HCT116 (cell line): ENCODE results near the gene ANO9. TPM values are rescaled to one million over a fixed set of nuclear protein-coding genes. Genes with fewer than 3 reads are reported as not detected.

Source experiments
- ATAC-seq: fragments of 200-7000 bp; cut with Tn5 transposase; 2 replicates; pipeline ENCODE4 v1.9.1; 2020; ENCODE audit warnings: mild to moderate bottlenecking, moderate library complexity
- BruUV-seq: library from RNA; stranded (reverse); fragments of 400-500 nt; replicated peaks from 2 replicates; lab custom pipeline; 2021; lab: Mats Ljungman, UMichigan
- CTCF ChIA-PET: fragments of 300-600 bp; sonication (Branson Sonifier 250); formaldehyde crosslinking; loops from one replicate; lab custom pipeline; 2021; ENCODE audit warnings: antibody characterized with exemption; lab: Charles Lee
- POLR2A ChIA-PET: fragments of 300-600, 350-600 bp; sonication (Branson Sonifier 250); formaldehyde crosslinking; loops from one replicate; lab custom pipeline; 2021; ENCODE audit warnings: antibody characterized with exemption; lab: Charles Lee
- RAD21 ChIA-PET, 2 experiments: fragments of 300-600 bp; sonication (Branson Sonifier 250); formaldehyde crosslinking; loops; one replicate each; lab custom pipeline; 2023; ENCODE audit warnings: low total read pairs in 2 of 2; ENCODE audit not compliant: uncharacterized antibody in 2 of 2, unreplicated experiment in 2 of 2, low non-redundant PET in 1 of 2; lab: Charles Lee
- DNase-seq: peaks from one replicate; pipeline ENCODE4 v3.0.0-alpha.2; 2010; ENCODE audit warnings: low read depth, low spot score
- H2AFZ ChIP-seq: fragments of 200-600 bp; shearing (Covaris generic), sonication (generic); 2 replicates; pipeline ENCODE4 v1.6.1; 2017; ENCODE audit warnings: low read depth, mixed run types, mixed read lengths, antibody characterized with exemption, low read length; ENCODE audit not compliant: poor library complexity, severe bottlenecking
- H3K27ac ChIP-seq: 2 replicates; pipeline ENCODE4 v1.5.1; 2012; ENCODE audit warnings: low read depth, low read length
- H3K27me3 ChIP-seq: fragments of 200-600 bp; sonication (generic); 2 replicates; pipeline ENCODE4 v1.6.1; 2016; ENCODE audit warnings: mixed run types, low read length, mixed read lengths; ENCODE audit not compliant: insufficient read depth
- H3K36me3 ChIP-seq, 2 experiments: fragments of 200-500 bp in 1 of 2; fragments of 200-600 bp in 1 of 2; sonication (Bioruptor generic) in 1 of 2; sonication (generic) in 1 of 2; 2 replicates each; pipeline versions ENCODE4 v1.5.1 to v1.6.1; 2014 to 2016; ENCODE audit warnings: low read length in 2 of 2, inconsistent platforms in 1 of 2, mixed read lengths in 1 of 2, mixed run types in 1 of 2; ENCODE audit not compliant: insufficient read depth in 2 of 2, control insufficient read depth in 1 of 2
- H3K4me1 ChIP-seq, 2 experiments: fragments of 200-600 bp in 1 of 2; sonication (generic) in 1 of 2; 2 replicates each; pipeline versions ENCODE4 v1.5.1 to v1.6.1; 2012 to 2017; ENCODE audit warnings: low read length in 2 of 2, inconsistent platforms in 1 of 2, mild to moderate bottlenecking in 1 of 2, mixed read lengths in 1 of 2, mixed run types in 1 of 2, moderate library complexity in 1 of 2; ENCODE audit not compliant: insufficient read depth in 2 of 2, control insufficient read depth in 1 of 2
- H3K4me2 ChIP-seq: fragments of 200-600 bp; sonication (generic); 2 replicates; pipeline ENCODE4 v1.6.1; 2017; ENCODE audit warnings: mixed run types, low read length, mixed read lengths
- H3K4me3 ChIP-seq, 2 experiments: fragments of 200-600 bp in 1 of 2; sonication (generic) in 1 of 2; replicated peaks in 1 of 2; 2 replicates each; pipeline ENCODE4 v1.5.1; 2011 to 2016; ENCODE audit warnings: low read length in 2 of 2, control low read depth in 1 of 2, low read depth in 1 of 2, mild to moderate bottlenecking in 1 of 2, mixed read lengths in 1 of 2, mixed run types in 1 of 2
- H3K79me2 ChIP-seq: fragments of 200-600 bp; sonication (generic); 2 replicates; pipeline ENCODE4 v1.6.1; 2017; ENCODE audit warnings: mild to moderate bottlenecking, mixed run types, low read length, moderate library complexity, mixed read lengths; ENCODE audit not compliant: insufficient read depth
- H3K9ac ChIP-seq: fragments of 200-600 bp; sonication (generic); 2 replicates; pipeline ENCODE4 v1.6.1; 2016; ENCODE audit warnings: low read length, mixed read lengths
- H3K9me2 ChIP-seq: fragments of 200-600 bp; sonication (generic), shearing (Covaris generic); 2 replicates; pipeline ENCODE4 v1.6.1; 2017; ENCODE audit warnings: mixed run types, mild to moderate bottlenecking, moderate library complexity; ENCODE audit not compliant: insufficient read depth
- H3K9me3 ChIP-seq, 2 experiments: fragments of 200-500 bp in 1 of 2; fragments of 200-600 bp in 1 of 2; sonication (Bioruptor generic) in 1 of 2; sonication (generic) in 1 of 2; 2 replicates each; pipeline ENCODE4 v1.6.1; 2014 to 2017; ENCODE audit warnings: low read length in 2 of 2, mixed read lengths in 2 of 2, inconsistent platforms in 1 of 2, low read depth in 1 of 2, mild to moderate bottlenecking in 1 of 2, mixed run types in 1 of 2, moderate library complexity in 1 of 2; ENCODE audit not compliant: control insufficient read depth in 1 of 2, insufficient read depth in 1 of 2
- H4K20me1 ChIP-seq: fragments of 200-600 bp; sonication (generic), shearing (Covaris generic); 2 replicates; pipeline ENCODE4 v1.6.1; 2017; ENCODE audit warnings: mixed run types, mild to moderate bottlenecking, moderate library complexity; ENCODE audit not compliant: insufficient read depth
- EZH2phosphoT487 ChIP-seq: fragments of 200-600 bp; IDR thresholded peaks from 2 replicates; pipeline ENCODE4 v1.6.1; 2018; ENCODE audit warnings: antibody characterized with exemption, borderline replicate concordance
- JUND ChIP-seq: IDR thresholded peaks from 2 replicates; pipeline ENCODE4 v1.6.1; 2012
- SP1 ChIP-seq: IDR thresholded peaks from 2 replicates; pipeline ENCODE4 v1.6.1; 2012; ENCODE audit warnings: low read depth
- YY1 ChIP-seq: IDR thresholded peaks from 2 replicates; pipeline ENCODE4 v1.6.1; 2011; ENCODE audit warnings: low read length, low read depth, moderate library complexity, mild to moderate bottlenecking; ENCODE audit not compliant: insufficient replicate concordance; ENCODE audit errors: extremely low read depth
- intact Hi-C: fragments of 100-400 bp; cut with micrococcal nuclease; formaldehyde crosslinking; loops from 2 replicates; pipeline ENCODE4 v1.10.0; 2022
- total RNA-seq: library from RNA; stranded (reverse); gene quantifications from one replicate; pipeline ENCODE4 v1.2.1, GENCODE V29; 2021; ENCODE audit not compliant: unreplicated experiment
- TF ChIP-seq, protein P1 (sequence below): IDR thresholded peaks from 2 replicates; pipeline ENCODE4 v1.6.1; 2011; ENCODE audit warnings: mild to moderate bottlenecking, low read length, moderate library complexity; ENCODE audit not compliant: insufficient replicate concordance; ENCODE audit errors: extremely low read depth
- TF ChIP-seq, protein P2 (sequence below): IDR thresholded peaks from 2 replicates; pipeline ENCODE4 v1.6.1; 2012; ENCODE audit warnings: low read depth

ANO9 gene
- total RNA-seq, 1 experiment from 2014 or later, result 70.3 TPM

DNA sequence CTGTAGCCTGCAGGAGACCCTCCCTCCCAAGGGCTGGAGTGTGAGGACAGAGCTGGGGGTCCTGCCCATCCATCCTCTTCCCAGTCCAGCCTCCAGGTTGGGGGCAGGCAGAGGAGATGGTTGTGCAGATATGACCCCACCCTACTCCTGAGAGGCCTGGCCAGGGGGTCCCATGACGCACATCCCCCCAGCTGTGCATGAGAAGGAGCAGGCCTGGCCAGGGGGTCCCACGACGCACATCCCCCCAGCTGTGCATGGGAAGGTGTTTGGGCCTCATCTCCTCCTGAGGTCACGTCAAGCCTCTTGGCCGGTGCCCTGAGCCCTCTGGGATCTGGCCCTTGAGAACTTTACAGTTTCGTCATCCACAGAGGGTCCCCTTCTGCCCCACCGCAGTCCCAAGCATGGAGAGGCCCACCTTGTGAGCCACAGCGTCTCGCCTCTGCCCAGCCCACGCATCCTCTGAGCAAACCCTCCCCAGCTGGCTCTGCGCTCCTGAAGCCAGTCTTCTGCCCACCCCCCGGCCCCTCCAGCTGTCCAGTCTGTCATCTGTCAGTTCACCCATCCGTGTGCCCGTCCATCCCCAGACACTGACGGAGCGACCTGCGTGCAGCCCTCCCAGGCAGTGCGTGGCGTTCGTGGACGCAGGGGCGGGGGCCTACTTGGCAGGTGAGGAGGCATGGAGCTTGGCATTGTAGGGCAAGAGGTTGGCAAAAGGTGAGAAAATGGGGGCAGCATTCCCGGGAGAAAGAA lies 2.3 kb downstream of the ANO9 start:
- Histone ChIP-seq H3K4me1 (peaks cover 8 to 27% of the 10 kb centered on the region in 2 experiments), H3K9me3 (no peaks in the 10 kb centered on the region; a peak in 1 of 4 replicates), H3K79me2 (peaks cover 14% of the 10 kb centered on the region; the same call in 1 of the 2 replicates), H2AFZ (no peak overlapping the region), H3K9ac (no peak overlapping the region), H3K4me3 (no peak overlapping the region), H3K4me2 (no peak overlapping the region), H3K36me3 (no peaks in the 10 kb centered on the region), H3K27me3 (no peaks in the 10 kb centered on the region), H4K20me1 (no peaks in the 10 kb centered on the region), H3K9me2 (no peaks in the 10 kb centered on the region), H3K27ac (no peak overlapping the region)
- no peak for ATAC-seq
- no TSS peak for BruUV-seq
- intact Hi-C loops, result no loop called here
- RAD21 ChIA-PET, result no interaction called here
- POLR2A ChIA-PET, result interaction anchor here (1.2 to 1.5 kb wide), 2 partner anchors 9 to 10 kb away, joined by 3 read pairs; partner anchors contain the start of gene PTDSS2
- DNase-seq, result no peak
- TF ChIP-seq, protein P1, sequence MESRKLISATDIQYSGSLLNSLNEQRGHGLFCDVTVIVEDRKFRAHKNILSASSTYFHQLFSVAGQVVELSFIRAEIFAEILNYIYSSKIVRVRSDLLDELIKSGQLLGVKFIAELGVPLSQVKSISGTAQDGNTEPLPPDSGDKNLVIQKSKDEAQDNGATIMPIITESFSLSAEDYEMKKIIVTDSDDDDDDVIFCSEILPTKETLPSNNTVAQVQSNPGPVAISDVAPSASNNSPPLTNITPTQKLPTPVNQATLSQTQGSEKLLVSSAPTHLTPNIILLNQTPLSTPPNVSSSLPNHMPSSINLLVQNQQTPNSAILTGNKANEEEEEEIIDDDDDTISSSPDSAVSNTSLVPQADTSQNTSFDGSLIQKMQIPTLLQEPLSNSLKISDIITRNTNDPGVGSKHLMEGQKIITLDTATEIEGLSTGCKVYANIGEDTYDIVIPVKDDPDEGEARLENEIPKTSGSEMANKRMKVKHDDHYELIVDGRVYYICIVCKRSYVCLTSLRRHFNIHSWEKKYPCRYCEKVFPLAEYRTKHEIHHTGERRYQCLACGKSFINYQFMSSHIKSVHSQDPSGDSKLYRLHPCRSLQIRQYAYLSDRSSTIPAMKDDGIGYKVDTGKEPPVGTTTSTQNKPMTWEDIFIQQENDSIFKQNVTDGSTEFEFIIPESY, result no peak
- TF ChIP-seq, protein P2, sequence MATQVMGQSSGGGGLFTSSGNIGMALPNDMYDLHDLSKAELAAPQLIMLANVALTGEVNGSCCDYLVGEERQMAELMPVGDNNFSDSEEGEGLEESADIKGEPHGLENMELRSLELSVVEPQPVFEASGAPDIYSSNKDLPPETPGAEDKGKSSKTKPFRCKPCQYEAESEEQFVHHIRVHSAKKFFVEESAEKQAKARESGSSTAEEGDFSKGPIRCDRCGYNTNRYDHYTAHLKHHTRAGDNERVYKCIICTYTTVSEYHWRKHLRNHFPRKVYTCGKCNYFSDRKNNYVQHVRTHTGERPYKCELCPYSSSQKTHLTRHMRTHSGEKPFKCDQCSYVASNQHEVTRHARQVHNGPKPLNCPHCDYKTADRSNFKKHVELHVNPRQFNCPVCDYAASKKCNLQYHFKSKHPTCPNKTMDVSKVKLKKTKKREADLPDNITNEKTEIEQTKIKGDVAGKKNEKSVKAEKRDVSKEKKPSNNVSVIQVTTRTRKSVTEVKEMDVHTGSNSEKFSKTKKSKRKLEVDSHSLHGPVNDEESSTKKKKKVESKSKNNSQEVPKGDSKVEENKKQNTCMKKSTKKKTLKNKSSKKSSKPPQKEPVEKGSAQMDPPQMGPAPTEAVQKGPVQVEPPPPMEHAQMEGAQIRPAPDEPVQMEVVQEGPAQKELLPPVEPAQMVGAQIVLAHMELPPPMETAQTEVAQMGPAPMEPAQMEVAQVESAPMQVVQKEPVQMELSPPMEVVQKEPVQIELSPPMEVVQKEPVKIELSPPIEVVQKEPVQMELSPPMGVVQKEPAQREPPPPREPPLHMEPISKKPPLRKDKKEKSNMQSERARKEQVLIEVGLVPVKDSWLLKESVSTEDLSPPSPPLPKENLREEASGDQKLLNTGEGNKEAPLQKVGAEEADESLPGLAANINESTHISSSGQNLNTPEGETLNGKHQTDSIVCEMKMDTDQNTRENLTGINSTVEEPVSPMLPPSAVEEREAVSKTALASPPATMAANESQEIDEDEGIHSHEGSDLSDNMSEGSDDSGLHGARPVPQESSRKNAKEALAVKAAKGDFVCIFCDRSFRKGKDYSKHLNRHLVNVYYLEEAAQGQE, result no peak
- TF ChIP-seq EZH2phosphoT487, result no peak
- no peak for TF ChIP-seq JUND
- TF ChIP-seq SP1, result no peak
- no peak for TF ChIP-seq YY1
- CTCF ChIA-PET, result interaction anchor here (1.1 kb wide), 1 partner anchor 32 kb away, joined by 3 read pairs; no protein-coding TSS in a partner anchor
